GM12892 (cell line): ENCODE results near the gene ARHGAP22.

Experiments used
- POLR2A ChIP-seq: IDR thresholded peaks from 2 replicates; pipeline ENCODE4 v1.6.1; 2011; ENCODE audit warnings: low read depth, low read length, control low read depth
- POLR2AphosphoS5 ChIP-seq: IDR thresholded peaks from 2 replicates; pipeline ENCODE4 v1.6.1; 2011; ENCODE audit warnings: low read depth, low read length, control low read depth
- TAF1 ChIP-seq: IDR thresholded peaks from 2 replicates; pipeline ENCODE4 v1.6.1; 2011; ENCODE audit warnings: low read depth, mild to moderate bottlenecking, control low read depth, low read length, borderline replicate concordance

DNA sequence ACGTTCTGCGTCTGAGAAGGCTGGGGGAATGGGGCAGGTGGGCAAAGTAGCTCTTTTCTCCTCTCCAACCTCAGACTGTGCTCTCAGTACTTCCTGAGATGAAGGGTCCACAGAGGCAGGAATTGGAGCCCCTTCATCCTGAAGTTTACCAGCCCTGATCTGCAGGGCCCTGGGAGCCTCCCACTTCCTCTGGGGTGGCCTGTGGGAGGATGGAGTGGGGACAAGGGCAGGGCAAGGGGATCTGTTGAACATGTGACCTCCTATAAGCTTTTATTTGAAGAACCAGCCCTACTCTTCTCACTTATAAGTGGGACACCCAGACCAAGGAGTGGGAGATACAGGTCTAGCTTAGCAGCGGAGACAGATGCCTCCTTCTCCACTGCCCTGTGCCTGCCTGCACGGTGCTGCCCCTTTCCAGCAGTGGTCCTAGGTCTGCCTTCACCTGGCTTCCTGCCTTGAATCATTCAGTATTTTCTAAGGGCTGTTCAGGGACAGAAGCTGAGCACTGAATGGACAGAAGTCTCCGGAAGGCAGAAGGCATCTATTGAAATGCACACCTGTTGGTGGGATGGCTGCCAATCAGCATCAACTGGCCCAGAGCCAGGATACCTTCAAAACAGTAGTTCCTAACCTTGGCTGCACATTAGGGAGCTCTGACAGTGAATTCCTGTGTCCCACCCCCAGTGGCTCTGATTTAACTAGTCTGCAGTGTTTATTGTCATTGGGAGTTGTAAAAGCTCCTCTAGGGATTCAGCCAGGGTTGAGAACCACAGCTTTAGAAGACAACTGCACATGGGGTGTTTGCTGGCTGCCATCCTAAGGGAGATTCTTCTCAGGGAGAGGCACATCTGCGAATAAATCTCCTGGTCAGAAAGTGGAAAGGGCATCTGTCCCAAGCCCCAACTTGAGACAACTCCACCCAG is 2.7 kb upstream of the ARHGAP22 start:
- TF ChIP-seq POLR2A (no peak), POLR2AphosphoS5 (no peak), TAF1 (no peak)
